Endothelial cell of umbilical vein (primary cell): ENCODE data around the gene PTPN13. TPM values are rescaled to one million over a fixed set of nuclear protein-coding genes. Genes with fewer than 3 reads are reported as not detected.

Experiments used
- BruUV-seq: library from RNA; stranded (reverse); fragments of 400-500 nt; replicated peaks from 2 replicates; lab custom pipeline; 2021; lab: Mats Ljungman, UMichigan
- CTCF ChIA-PET: fragments of 300-600, 350-600 bp; sonication (Branson Sonifier 250); formaldehyde crosslinking; loops from one replicate; lab custom pipeline; 2021; ENCODE audit warnings: antibody characterized with exemption, inconsistent platforms; lab: Charles Lee
- POLR2A ChIA-PET: fragments of 300-600, 350-600 bp; sonication (Branson Sonifier 250); formaldehyde crosslinking; loops from one replicate; lab custom pipeline; 2021; ENCODE audit warnings: antibody characterized with exemption, inconsistent platforms; lab: Charles Lee
- DNase-seq: peaks from one replicate; pipeline ENCODE4 v3.0.0-alpha.2; 2011; ENCODE audit warnings: low read depth, low spot score
- FAIRE-seq: peaks from 2 replicates; lab custom pipeline; 2011; peaks lifted over from hg19 to GRCh38; lab: Jason Lieb, UNC
- H2AFZ ChIP-seq: 2 replicates; pipeline ENCODE4 v1.6.0; 2012; ENCODE audit warnings: low read depth, low read length, control low read depth, inconsistent platforms
- H3K27ac ChIP-seq: 2 replicates; pipeline ENCODE4 v1.5.1; 2011; ENCODE audit warnings: low read depth, mild to moderate bottlenecking, control low read depth, low read length, moderate library complexity; ENCODE audit not compliant: insufficient read depth
- H3K27me3 ChIP-seq, 2 experiments: 2 replicates each; pipeline versions ENCODE4 v1.6.0 to v1.6.1; 2011; ENCODE audit warnings: low read length in 2 of 2, mixed read lengths in 1 of 2; ENCODE audit not compliant: control insufficient read depth in 2 of 2, insufficient read depth in 2 of 2
- H3K36me3 ChIP-seq, 2 experiments: 2 replicates in 1 of 2; 3 replicates in 1 of 2; pipeline ENCODE4 v1.5.1; 2011; ENCODE audit warnings: low read length in 2 of 2, mild to moderate bottlenecking in 1 of 2, moderate library complexity in 1 of 2; ENCODE audit not compliant: control insufficient read depth in 2 of 2, insufficient read depth in 2 of 2; ENCODE audit errors: extremely low read depth in 1 of 2
- H3K4me1 ChIP-seq: 3 replicates; pipeline ENCODE4 v1.5.1; 2011; ENCODE audit warnings: mild to moderate bottlenecking, low read length; ENCODE audit not compliant: control insufficient read depth, insufficient read depth; ENCODE audit errors: extremely low read depth
- H3K4me2 ChIP-seq: 2 replicates; pipeline ENCODE4 v1.6.1; 2011; ENCODE audit warnings: low read length, control low read depth, mixed read lengths; ENCODE audit not compliant: insufficient read depth
- H3K4me3 ChIP-seq, 3 experiments: fragments of 200-600 bp in 1 of 3; sonication (generic), shearing (Covaris generic) in 1 of 3; replicated peaks in 1 of 3; 2 replicates each; pipeline ENCODE4 v1.5.1; 2011 to 2016; ENCODE audit warnings: control low read depth in 3 of 3, low read length in 3 of 3, mild to moderate bottlenecking in 2 of 3, inconsistent platforms in 1 of 3, low read depth in 1 of 3, moderate library complexity in 1 of 3; ENCODE audit not compliant: insufficient read depth in 1 of 3
- H3K79me2 ChIP-seq: 2 replicates; pipeline ENCODE4 v1.6.0; 2012; ENCODE audit warnings: low read length, inconsistent platforms; ENCODE audit not compliant: control insufficient read depth, insufficient read depth
- H3K9ac ChIP-seq: replicated peaks from 2 replicates; pipeline ENCODE3; 2011; ENCODE audit warnings: low read length, control low read depth; ENCODE audit not compliant: insufficient read depth; ENCODE audit errors: extremely low read depth
- H3K9me1 ChIP-seq: replicated peaks from 3 replicates; pipeline ENCODE4 v1.6.0; 2011; ENCODE audit warnings: mild to moderate bottlenecking, low read length; ENCODE audit not compliant: control insufficient read depth, insufficient read depth; ENCODE audit errors: extremely low read depth
- H3K9me3 ChIP-seq: replicated peaks from 2 replicates; pipeline ENCODE4 v1.5.1; 2012; ENCODE audit warnings: low read length, inconsistent platforms; ENCODE audit not compliant: control insufficient read depth, insufficient read depth
- H4K20me1 ChIP-seq: replicated peaks from 2 replicates; pipeline ENCODE3; 2011; ENCODE audit warnings: mild to moderate bottlenecking, low read length; ENCODE audit not compliant: control insufficient read depth, insufficient read depth; ENCODE audit errors: extremely low read depth
- EZH2 ChIP-seq: IDR thresholded peaks from 2 replicates; pipeline ENCODE4 v1.6.1; 2012; ENCODE audit warnings: borderline replicate concordance, low read depth, mild to moderate bottlenecking, moderate library complexity, low read length, inconsistent platforms; ENCODE audit not compliant: severe bottlenecking
- FOS ChIP-seq: IDR thresholded peaks from 2 replicates; pipeline ENCODE4 v1.6.1; 2011; ENCODE audit warnings: mild to moderate bottlenecking, low read length, moderate library complexity, borderline replicate concordance; ENCODE audit not compliant: insufficient read depth
- GATA2 ChIP-seq: IDR thresholded peaks from 2 replicates; pipeline ENCODE4 v1.7.0; 2011; ENCODE audit warnings: low read depth, mild to moderate bottlenecking, moderate library complexity, mixed read lengths, low read length; ENCODE audit not compliant: insufficient read length, insufficient read depth
- JUN ChIP-seq: IDR thresholded peaks from 2 replicates; pipeline ENCODE4 v1.6.1; 2011; ENCODE audit warnings: borderline replicate concordance, low read depth; ENCODE audit not compliant: insufficient read length, insufficient read depth
- MYC ChIP-seq: IDR thresholded peaks from one replicate; pipeline ENCODE4 v1.6.1; 2011; ENCODE audit warnings: mild to moderate bottlenecking, low read depth, low read length
- POLR2A ChIP-seq: IDR thresholded peaks from 2 replicates; pipeline ENCODE4 v1.6.1; 2012; ENCODE audit warnings: low read depth, mild to moderate bottlenecking, control low read depth, low read length
- POLR2AphosphoS5 ChIP-seq: IDR thresholded peaks from 2 replicates; pipeline ENCODE4 v1.6.1; 2012; ENCODE audit warnings: low read depth, mild to moderate bottlenecking, control low read depth, low read length, moderate library complexity; ENCODE audit not compliant: insufficient read depth
- dilution Hi-C: fragments of 300-500 bp; cut with MboI; formaldehyde crosslinking; loops from one replicate; pipeline ENCODE4 v1.15.0; 2019; ENCODE audit warnings: low sequenced_read_pairs; ENCODE audit not compliant: extremely low pct_ligation_motif_present
- intact Hi-C: fragments of 100-400 bp; cut with micrococcal nuclease; formaldehyde crosslinking; loops from one replicate; pipeline ENCODE4 v1.10.0; 2022
- polyA plus RNA-seq, 4 experiments: library from polyadenylated mRNA; depleted of rRNA in 3 of 4; stranded (reverse) in 3 of 4; unstranded in 1 of 4; fragments of >200 nt; gene quantifications; 2 replicates each; pipeline versions ENCODE4 v1.2.1 to v1.2.3, GENCODE V29; 2011 to 2012; ENCODE audit warnings: missing spikeins in 1 of 4
- total RNA-seq: library from RNA; stranded (reverse); gene quantifications from 2 replicates; pipeline ENCODE4 v1.2.3, GENCODE V29; 2021
- TF ChIP-seq, protein P1 (sequence below): IDR thresholded peaks from 2 replicates; pipeline ENCODE4 v1.6.1; 2011; ENCODE audit not compliant: insufficient read depth, insufficient read length
- TF ChIP-seq, protein P2 (sequence below), 2 donors: IDR thresholded peaks; 1 replicate in 1 of 2; 2 replicates in 1 of 2; pipeline ENCODE4 v1.5.1; 2011; ENCODE audit warnings: low read length in 2 of 2, mild to moderate bottlenecking in 2 of 2, moderate library complexity in 2 of 2, control low read depth in 1 of 2, inconsistent platforms in 1 of 2, low read depth in 1 of 2; ENCODE audit not compliant: insufficient read depth in 1 of 2; ENCODE audit errors: extremely low read depth in 1 of 2

The PTPN13 gene
- total and polyA plus RNA-seq, 2 donors (not counting 3 experiments of a cell fraction or from before 2014, with no cell fraction given) = 0.69 to 2.9 TPM

DNA sequence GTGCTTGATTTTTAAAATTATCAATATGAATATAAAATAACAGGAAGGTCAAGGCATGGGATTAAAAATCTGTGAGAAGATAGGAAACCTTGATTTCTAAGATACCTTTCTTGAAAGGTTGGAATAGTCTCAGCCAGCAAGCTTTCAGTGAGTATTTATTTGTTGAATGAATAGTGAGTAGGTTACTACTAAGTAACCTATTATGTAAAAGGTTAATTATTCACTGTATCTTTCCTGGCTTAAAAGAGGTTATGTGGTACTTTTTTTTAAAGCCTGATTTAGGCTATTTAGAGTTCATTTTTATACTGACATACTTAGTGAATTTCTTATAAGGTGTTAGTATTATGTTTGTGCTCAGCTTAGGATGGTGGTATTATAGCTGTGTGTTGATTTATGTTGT, 123.5 kb downstream of the PTPN13 start:
- ChIA-PET CTCF (no interaction called here), POLR2A (no interaction called here)
- Histone ChIP-seq H2AFZ (no peak overlapping the region), H3K4me2 (no peak overlapping the region), H3K4me3 (no peak overlapping the region), H4K20me1 (no peaks in the 10 kb centered on the region), H3K79me2 (no peaks in the 10 kb centered on the region), H3K9me3 (no peaks in the 10 kb centered on the region), H3K9ac (no peak overlapping the region), H3K27me3 (no peaks in the 10 kb centered on the region), H3K36me3 (no peaks in the 10 kb centered on the region), H3K9me1 (no peaks in the 10 kb centered on the region), H3K27ac (no peak overlapping the region), H3K4me1 (peaks cover 10% of the 10 kb centered on the region)
- TF ChIP-seq MYC (no peak), GATA2 (no peak), JUN (no peak), POLR2A (no peak), EZH2 (no peak), FOS (no peak), POLR2AphosphoS5 (no peak)
- TF ChIP-seq, protein P1, sequence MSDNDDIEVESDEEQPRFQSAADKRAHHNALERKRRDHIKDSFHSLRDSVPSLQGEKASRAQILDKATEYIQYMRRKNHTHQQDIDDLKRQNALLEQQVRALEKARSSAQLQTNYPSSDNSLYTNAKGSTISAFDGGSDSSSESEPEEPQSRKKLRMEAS = no peak
- TF ChIP-seq, protein P2, sequence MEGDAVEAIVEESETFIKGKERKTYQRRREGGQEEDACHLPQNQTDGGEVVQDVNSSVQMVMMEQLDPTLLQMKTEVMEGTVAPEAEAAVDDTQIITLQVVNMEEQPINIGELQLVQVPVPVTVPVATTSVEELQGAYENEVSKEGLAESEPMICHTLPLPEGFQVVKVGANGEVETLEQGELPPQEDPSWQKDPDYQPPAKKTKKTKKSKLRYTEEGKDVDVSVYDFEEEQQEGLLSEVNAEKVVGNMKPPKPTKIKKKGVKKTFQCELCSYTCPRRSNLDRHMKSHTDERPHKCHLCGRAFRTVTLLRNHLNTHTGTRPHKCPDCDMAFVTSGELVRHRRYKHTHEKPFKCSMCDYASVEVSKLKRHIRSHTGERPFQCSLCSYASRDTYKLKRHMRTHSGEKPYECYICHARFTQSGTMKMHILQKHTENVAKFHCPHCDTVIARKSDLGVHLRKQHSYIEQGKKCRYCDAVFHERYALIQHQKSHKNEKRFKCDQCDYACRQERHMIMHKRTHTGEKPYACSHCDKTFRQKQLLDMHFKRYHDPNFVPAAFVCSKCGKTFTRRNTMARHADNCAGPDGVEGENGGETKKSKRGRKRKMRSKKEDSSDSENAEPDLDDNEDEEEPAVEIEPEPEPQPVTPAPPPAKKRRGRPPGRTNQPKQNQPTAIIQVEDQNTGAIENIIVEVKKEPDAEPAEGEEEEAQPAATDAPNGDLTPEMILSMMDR (IDR thresholded peaks at IDR 0.05; ENCODE audit: extremely low read depth in 1 of 2, insufficient read depth in 1 of 2, low read depth in 1 of 2, low read length in 2 of 2) = no peak
- DNase-seq (no peak), FAIRE-seq (no peak)
- intact Hi-C loops = no loop called here
- dilution Hi-C loops = no loop called here
- no TSS peak for BruUV-seq
